WI38 (cell line): ENCODE measurements around the gene ATXN7L1.

ENCODE experiments used
- H3K4me3 ChIP-seq: 2 replicates; pipeline ENCODE4 v1.5.1; 2011; ENCODE audit warnings: low read depth, mild to moderate bottlenecking, control low read depth, low read length
- CTCF ChIP-seq: IDR thresholded peaks from 2 replicates; pipeline ENCODE4 v1.5.1; 2012; ENCODE audit warnings: low read depth, mild to moderate bottlenecking, control low read depth, low read length

Gene ATXN7L1

DNA sequence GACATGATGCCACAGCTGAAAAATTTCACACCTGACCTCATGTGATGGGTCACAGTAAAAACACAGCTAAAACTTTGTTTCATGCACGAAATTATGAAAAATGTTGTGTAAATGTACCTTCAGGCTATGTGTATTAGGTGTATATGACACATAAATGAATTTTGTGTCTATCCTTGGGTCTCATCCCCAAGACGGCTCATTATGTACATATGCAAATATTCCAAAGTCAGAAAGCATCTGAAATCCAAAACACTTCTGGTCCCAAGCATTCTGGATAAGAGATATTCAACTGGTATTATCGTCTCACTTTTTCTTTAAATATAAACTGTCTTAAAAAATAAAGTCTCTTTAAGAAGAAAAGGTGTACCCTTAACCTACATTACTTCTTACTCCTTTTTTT lies 145.4 kb downstream of the ATXN7L1 start:
- no peak overlapping the region for H3K4me3 ChIP-seq
- TF ChIP-seq CTCF, result no peak

DNA sequence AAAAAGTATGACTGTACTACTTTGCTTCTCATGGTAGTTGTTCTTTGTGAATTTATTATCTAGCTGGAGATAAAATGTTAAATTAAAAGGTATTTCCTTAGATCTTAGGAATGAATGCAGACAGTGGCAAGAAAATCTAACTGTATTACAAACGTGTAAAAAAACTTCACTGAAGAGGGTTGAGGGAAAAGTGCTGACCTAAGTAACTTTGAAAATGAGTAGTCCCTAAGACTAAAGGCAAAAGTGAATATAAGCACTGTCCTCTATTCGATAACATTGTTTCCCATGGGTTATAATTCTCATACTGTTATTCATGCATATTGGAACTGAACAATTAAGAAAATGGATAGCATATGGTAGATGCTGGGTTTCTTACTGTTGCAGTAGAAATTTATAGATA lies 148.4 kb downstream of the ATXN7L1 start:
- no peak overlapping the region for H3K4me3 ChIP-seq
- TF ChIP-seq CTCF, result no peak

- no peak for TF ChIP-seq CTCF
- no peak overlapping the region for H3K4me3 ChIP-seq
Observed at GRCh38 chr7:105724688-105725087, 151.7 kb downstream of the ATXN7L1 start.

GRCh38 chr7:105723572-105723971 lies 152.8 kb downstream of the ATXN7L1 start:
- H3K4me3 ChIP-seq, result no peak overlapping the region
- no peak for TF ChIP-seq CTCF

- TF ChIP-seq CTCF, result no peak
- no peak overlapping the region for H3K4me3 ChIP-seq
Observed at GRCh38 chr7:105721571-105722104, 154.8 kb downstream of the ATXN7L1 start.

- H3K4me3 ChIP-seq, result no peak overlapping the region
- TF ChIP-seq CTCF, result no peak
Observed at GRCh38 chr7:105719919-105720318, 156.5 kb downstream of the ATXN7L1 start.

- H3K4me3 ChIP-seq, result no peak overlapping the region
- no peak for TF ChIP-seq CTCF
Observed at GRCh38 chr7:105719395-105719794, 157.0 kb downstream of the ATXN7L1 start.
